MM.1S (cell line): Measurements from ENCODE around the gene MISP3.

Experiments
- CTCF ChIP-seq: fragments of 300-600 bp; sonication (generic); IDR thresholded peaks from 2 replicates; pipeline ENCODE4 v1.5.1; 2016; ENCODE audit warnings: antibody characterized with exemption, low read length, mixed read lengths
- EZH2 ChIP-seq: fragments of 300-600 bp; sonication (generic); optimal IDR thresholded peaks from 2 replicates; pipeline ENCODE3; 2017; ENCODE audit warnings: low read depth, mild to moderate bottlenecking, antibody characterized with exemption, low read length, mixed read lengths

GRCh38 chr19:14115756-14116155 lies 43.2 kb downstream of the MISP3 start:
- TF ChIP-seq EZH2 = no peak
- no peak for TF ChIP-seq CTCF
